ENCODE results near the gene LAMA2.

DNA sequence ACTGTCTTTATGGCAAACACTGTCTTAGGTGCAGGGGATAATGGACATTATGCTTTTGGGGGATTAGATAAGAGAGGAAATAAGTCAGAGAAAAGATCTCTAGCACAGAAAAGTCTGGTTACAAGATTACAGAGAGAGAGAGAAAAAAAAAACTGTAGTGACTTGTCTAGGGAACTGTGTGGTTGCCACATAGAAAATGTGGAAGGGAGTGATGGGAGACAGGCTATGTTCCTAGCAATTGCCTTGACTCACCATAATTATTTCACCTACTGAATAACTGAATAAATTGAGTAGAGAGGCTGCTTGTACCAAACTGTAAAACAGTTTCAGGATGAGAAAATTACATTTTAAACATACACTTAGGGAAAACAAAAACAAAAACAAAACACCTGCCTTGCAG lies 229.7 kb downstream of the LAMA2 start:
- TF ChIP-seq CTCF (IDR thresholded peaks at IDR 0.05; ENCODE audit: poor library complexity) (no peak), EZH2 (IDR thresholded peaks at IDR 0.05; ENCODE audit: borderline replicate concordance) (no peak)
